WTC11 (cell line): ENCODE measurements around the gene TMEM117. TPM values are rescaled to one million over a fixed set of nuclear protein-coding genes. Genes with fewer than 3 reads are reported as not detected.

Experiments used
- ATAC-seq: fragments of 200-7000 bp; cut with Tn5 transposase; 2 replicates; pipeline ENCODE4 v1.10.0; 2021; ENCODE audit warnings: mild to moderate bottlenecking, moderate library complexity
- CTCF ChIA-PET: fragments of 300-600 bp; sonication (Branson Sonifier 250); formaldehyde crosslinking; loops from one replicate; lab custom pipeline; 2021; ENCODE audit warnings: antibody characterized with exemption; lab: Charles Lee
- POLR2A ChIA-PET: fragments of 350-600 bp; sonication (Branson Sonifier 250); formaldehyde crosslinking; loops from one replicate; lab custom pipeline; 2021; ENCODE audit warnings: antibody characterized with exemption; lab: Charles Lee
- DNase-seq: peaks from one replicate; pipeline ENCODE4 v3.0.0; 2021; ENCODE audit warnings: low spot score
- H3K27ac Mint-ChIP-seq: 2 replicates; pipeline ENCODE4 v1.8.0; 2021; ENCODE audit warnings: mixed read lengths
- H3K27me3 Mint-ChIP-seq: 2 replicates; pipeline ENCODE4 v1.8.0; 2021; ENCODE audit warnings: low read depth, mild to moderate bottlenecking, moderate library complexity, mixed read lengths
- H3K36me3 Mint-ChIP-seq: 2 replicates; pipeline ENCODE4 v1.8.0; 2021; ENCODE audit warnings: mixed read lengths
- H3K4me1 Mint-ChIP-seq: 2 replicates; pipeline ENCODE4 v1.8.0; 2022; ENCODE audit warnings: mixed read lengths
- H3K4me3 Mint-ChIP-seq: 2 replicates; pipeline ENCODE4 v1.8.0; 2021; ENCODE audit warnings: mild to moderate bottlenecking, moderate library complexity, mixed read lengths
- H3K9me3 Mint-ChIP-seq: 2 replicates; pipeline ENCODE4 v1.8.0; 2021; ENCODE audit warnings: mixed read lengths
- CDX4 ChIP-seq: fragments of 250-450 bp; sonication (Bioruptor Pico); IDR thresholded peaks from 2 replicates; pipeline ENCODE4 v1.9.0; 2021; ENCODE audit warnings: moderate library complexity, mild to moderate bottlenecking, inconsistent platforms, borderline replicate concordance
- E2F4 ChIP-seq: sonication (generic); formaldehyde crosslinking; IDR thresholded peaks from 2 replicates; pipeline ENCODE4 v1.8.1; 2022; ENCODE audit warnings: low read depth, mild to moderate bottlenecking, moderate library complexity, missing genetic modification reagents, borderline replicate concordance
- FOXJ3 ChIP-seq: sonication (generic); formaldehyde crosslinking; IDR thresholded peaks from 2 replicates; pipeline ENCODE4 v1.9.0; 2021; ENCODE audit warnings: missing genetic modification reagents, mild to moderate bottlenecking, borderline replicate concordance
- HMGA2 ChIP-seq: fragments of 250-450 bp; sonication (Bioruptor Pico); IDR thresholded peaks from 2 replicates; pipeline ENCODE4 v1.4.0; 2021; ENCODE audit warnings: mild to moderate bottlenecking, moderate library complexity
- JUN ChIP-seq: sonication (generic); formaldehyde crosslinking; IDR thresholded peaks from 2 replicates; pipeline ENCODE4 v1.8.0; 2023; ENCODE audit warnings: mild to moderate bottlenecking, missing genetic modification reagents
- NFYB ChIP-seq: sonication (generic); formaldehyde crosslinking; conservative IDR thresholded peaks from 2 replicates; pipeline ENCODE4 v1.8.0; 2022; ENCODE audit warnings: low read depth, missing genetic modification reagents
- NR1H2 ChIP-seq: sonication (generic); formaldehyde crosslinking; IDR thresholded peaks from 2 replicates; pipeline ENCODE4 v1.9.0; 2021; ENCODE audit warnings: mild to moderate bottlenecking, moderate library complexity, missing genetic modification reagents
- NR2C2 ChIP-seq: sonication (generic); formaldehyde crosslinking; IDR thresholded peaks from 2 replicates; pipeline ENCODE4 v1.8.0; 2022; ENCODE audit warnings: mild to moderate bottlenecking, missing genetic modification reagents
- SP1 ChIP-seq: sonication (generic); formaldehyde crosslinking; conservative IDR thresholded peaks from 2 replicates; pipeline ENCODE4 v1.8.1; 2022; ENCODE audit warnings: missing genetic modification reagents
- TEAD1 ChIP-seq: sonication (generic); formaldehyde crosslinking; IDR thresholded peaks from 2 replicates; pipeline ENCODE4 v1.8.0; 2022; ENCODE audit warnings: mild to moderate bottlenecking, missing genetic modification reagents
- ZNF532 ChIP-seq: fragments of 250-450 bp; sonication (Bioruptor Pico); IDR thresholded peaks from 2 replicates; pipeline ENCODE4 v1.9.0; 2021; ENCODE audit warnings: mild to moderate bottlenecking, borderline replicate concordance
- total RNA-seq: library from RNA; stranded (reverse); gene quantifications from 3 replicates; pipeline ENCODE4 v1.2.3, GENCODE V29; 2021
- TF ChIP-seq, protein P1 (sequence below): fragments of 250-450 bp; sonication (Bioruptor Pico); conservative IDR thresholded peaks from 2 replicates; pipeline ENCODE4 v1.9.0; 2021; ENCODE audit warnings: mild to moderate bottlenecking
- TF ChIP-seq, protein P2 (sequence below): sonication (generic); formaldehyde crosslinking; IDR thresholded peaks from 2 replicates; pipeline ENCODE4 v1.8.0; 2023; ENCODE audit warnings: mild to moderate bottlenecking, missing genetic modification reagents
- TF ChIP-seq, protein P3 (sequence below): fragments of 250-450 bp; sonication (Bioruptor Pico); IDR thresholded peaks from 2 replicates; pipeline ENCODE4 v1.8.0; 2021; ENCODE audit warnings: mild to moderate bottlenecking
- TF ChIP-seq, protein P4 (sequence below): sonication (generic); formaldehyde crosslinking; conservative IDR thresholded peaks from 2 replicates; pipeline ENCODE4 v1.8.1; 2022; ENCODE audit warnings: mild to moderate bottlenecking, missing genetic modification reagents

Gene TMEM117
- total RNA-seq, 1 experiment from 2014 or later: 1.5 TPM

DNA sequence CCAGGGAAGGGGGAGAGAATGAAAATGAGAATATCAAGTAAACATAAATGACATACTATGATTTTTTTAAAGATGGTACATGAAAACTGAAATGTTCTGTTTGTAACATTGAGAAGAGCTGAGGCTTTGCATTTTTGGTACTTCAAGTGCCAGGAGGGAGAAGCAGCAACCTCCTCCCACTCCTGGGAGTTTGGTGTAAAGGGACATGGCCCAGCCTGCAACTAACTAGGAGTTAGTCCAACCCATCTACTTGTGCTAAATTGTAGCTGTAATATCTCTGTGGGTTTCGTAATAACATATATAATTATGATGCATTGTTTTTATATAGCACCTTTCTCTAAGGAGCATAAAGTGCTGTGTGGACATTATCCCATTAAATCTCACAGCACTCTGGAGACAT is 522.8 kb downstream of the TMEM117 start:
- POLR2A ChIA-PET: no interaction called here
- H3K4me1 Mint-ChIP-seq: no peaks in the 10 kb centered on the region
- TF ChIP-seq NFYB (CRISPR knock-in tag) (no peak), JUN (CRISPR knock-in tag) (no peak), E2F4 (CRISPR knock-in tag) (no peak)
- TF ChIP-seq, protein P1, sequence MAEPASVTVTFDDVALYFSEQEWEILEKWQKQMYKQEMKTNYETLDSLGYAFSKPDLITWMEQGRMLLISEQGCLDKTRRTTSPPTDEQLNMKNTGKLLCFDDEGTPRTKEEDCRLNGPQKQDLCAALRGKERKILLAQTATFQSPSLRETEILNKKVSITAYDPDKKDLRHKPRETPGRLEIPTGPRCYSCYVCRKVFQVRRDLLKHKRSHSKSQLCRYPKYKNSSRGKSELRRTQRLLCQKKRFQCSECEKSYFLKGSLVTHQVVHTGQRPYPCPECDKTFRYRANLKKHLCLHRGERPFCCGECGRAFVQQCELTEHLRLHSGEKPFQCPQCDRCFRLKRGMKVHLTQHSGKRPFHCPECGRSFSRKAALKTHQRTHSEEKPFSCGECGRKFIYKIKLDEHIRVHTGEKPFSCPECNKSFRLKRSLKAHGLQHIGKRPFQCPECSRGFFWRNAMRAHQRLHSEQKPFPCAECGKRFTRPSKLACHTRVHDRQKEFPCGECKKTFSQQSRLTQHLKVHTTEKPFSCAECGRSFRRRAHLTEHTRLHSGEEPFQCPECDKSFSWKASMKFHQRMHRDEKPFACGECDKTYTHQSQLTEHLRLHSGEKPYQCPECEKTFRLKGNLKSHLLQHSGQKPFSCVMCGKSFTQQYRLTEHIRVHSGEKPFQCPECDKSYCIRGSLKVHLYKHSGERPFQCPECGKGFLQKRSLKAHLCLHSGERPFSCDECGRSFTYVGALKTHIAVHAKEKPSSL (CRISPR knock-in tag): no peak
- TF ChIP-seq, protein P2, sequence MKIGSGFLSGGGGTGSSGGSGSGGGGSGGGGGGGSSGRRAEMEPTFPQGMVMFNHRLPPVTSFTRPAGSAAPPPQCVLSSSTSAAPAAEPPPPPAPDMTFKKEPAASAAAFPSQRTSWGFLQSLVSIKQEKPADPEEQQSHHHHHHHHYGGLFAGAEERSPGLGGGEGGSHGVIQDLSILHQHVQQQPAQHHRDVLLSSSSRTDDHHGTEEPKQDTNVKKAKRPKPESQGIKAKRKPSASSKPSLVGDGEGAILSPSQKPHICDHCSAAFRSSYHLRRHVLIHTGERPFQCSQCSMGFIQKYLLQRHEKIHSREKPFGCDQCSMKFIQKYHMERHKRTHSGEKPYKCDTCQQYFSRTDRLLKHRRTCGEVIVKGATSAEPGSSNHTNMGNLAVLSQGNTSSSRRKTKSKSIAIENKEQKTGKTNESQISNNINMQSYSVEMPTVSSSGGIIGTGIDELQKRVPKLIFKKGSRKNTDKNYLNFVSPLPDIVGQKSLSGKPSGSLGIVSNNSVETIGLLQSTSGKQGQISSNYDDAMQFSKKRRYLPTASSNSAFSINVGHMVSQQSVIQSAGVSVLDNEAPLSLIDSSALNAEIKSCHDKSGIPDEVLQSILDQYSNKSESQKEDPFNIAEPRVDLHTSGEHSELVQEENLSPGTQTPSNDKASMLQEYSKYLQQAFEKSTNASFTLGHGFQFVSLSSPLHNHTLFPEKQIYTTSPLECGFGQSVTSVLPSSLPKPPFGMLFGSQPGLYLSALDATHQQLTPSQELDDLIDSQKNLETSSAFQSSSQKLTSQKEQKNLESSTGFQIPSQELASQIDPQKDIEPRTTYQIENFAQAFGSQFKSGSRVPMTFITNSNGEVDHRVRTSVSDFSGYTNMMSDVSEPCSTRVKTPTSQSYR (CRISPR knock-in tag): no peak
- peaks cover 17% of the 10 kb centered on the region for H3K9me3 Mint-ChIP-seq
- no peak overlapping the region for H3K27ac Mint-ChIP-seq
- H3K27me3 Mint-ChIP-seq: no peaks in the 10 kb centered on the region
- CTCF ChIA-PET: no interaction called here
- H3K4me3 Mint-ChIP-seq: no peak overlapping the region
- DNase-seq: no peak
- ATAC-seq: no peak
- H3K36me3 Mint-ChIP-seq: no peaks in the 10 kb centered on the region

DNA sequence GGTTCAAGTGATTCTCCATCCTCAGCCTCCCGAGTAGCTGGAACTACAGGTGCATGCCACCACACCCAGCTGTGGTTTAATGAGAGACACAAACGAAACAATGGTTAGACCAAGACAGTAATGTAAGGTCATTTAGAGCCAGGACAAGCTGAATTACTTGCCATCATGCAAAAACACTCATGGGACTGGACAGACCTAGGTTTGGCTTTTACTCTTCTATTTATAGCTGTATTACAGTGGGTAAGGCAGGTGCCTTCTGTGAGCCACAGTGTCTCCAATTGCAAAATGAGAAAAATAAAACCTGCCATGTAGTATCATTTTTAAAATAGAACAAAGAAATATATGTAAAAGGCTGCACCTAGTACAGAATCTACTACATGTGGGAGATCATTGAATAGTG is 527.1 kb downstream of the TMEM117 start:
- no peaks in the 10 kb centered on the region for H3K27me3 Mint-ChIP-seq
- TF ChIP-seq, protein P3, sequence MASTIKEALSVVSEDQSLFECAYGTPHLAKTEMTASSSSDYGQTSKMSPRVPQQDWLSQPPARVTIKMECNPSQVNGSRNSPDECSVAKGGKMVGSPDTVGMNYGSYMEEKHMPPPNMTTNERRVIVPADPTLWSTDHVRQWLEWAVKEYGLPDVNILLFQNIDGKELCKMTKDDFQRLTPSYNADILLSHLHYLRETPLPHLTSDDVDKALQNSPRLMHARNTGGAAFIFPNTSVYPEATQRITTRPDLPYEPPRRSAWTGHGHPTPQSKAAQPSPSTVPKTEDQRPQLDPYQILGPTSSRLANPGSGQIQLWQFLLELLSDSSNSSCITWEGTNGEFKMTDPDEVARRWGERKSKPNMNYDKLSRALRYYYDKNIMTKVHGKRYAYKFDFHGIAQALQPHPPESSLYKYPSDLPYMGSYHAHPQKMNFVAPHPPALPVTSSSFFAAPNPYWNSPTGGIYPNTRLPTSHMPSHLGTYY (CRISPR knock-in tag): no peak
- TF ChIP-seq TEAD1: no peak

GRCh38 chr12:44367136-44367535 is 531.3 kb downstream of the TMEM117 start:
- ChIA-PET CTCF (no interaction called here), POLR2A (no interaction called here)
- Mint-ChIP-seq H3K36me3 (no peaks in the 10 kb centered on the region), H3K27ac (no peak overlapping the region), H3K4me3 (no peak overlapping the region), H3K4me1 (no peaks in the 10 kb centered on the region), H3K27me3 (no peaks in the 10 kb centered on the region), H3K9me3 (no peaks in the 10 kb centered on the region)
- ATAC-seq (no peak), DNase-seq (no peak)
- TF ChIP-seq SP1 (CRISPR knock-in tag) (no peak), FOXJ3 (CRISPR knock-in tag) (no peak), HMGA2 (CRISPR knock-in tag) (no peak), NR1H2 (no peak), NR2C2 (CRISPR knock-in tag) (no peak), ZNF532 (CRISPR knock-in tag) (no peak), CDX4 (CRISPR knock-in tag) (no peak)
- TF ChIP-seq, protein P4, sequence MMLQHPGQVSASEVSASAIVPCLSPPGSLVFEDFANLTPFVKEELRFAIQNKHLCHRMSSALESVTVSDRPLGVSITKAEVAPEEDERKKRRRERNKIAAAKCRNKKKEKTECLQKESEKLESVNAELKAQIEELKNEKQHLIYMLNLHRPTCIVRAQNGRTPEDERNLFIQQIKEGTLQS (CRISPR knock-in tag): no peak

More for the DNA sequence above, 527.1 kb downstream of the TMEM117 start:
- Mint-ChIP-seq H3K4me3 (no peak overlapping the region), H3K4me1 (no peaks in the 10 kb centered on the region), H3K27ac (no peak overlapping the region), H3K36me3 (no peaks in the 10 kb centered on the region), H3K9me3 (0 out of 2 replicates have a peak, but pooled peaks cover under 1% of the 10 kb centered on the region)
- POLR2A ChIA-PET: interaction anchor here (0.7 kb wide), 1 partner anchor 17 kb away, joined by 3 read pairs; no protein-coding TSS in a partner anchor
- ATAC-seq (no peak), DNase-seq (no peak)
- CTCF ChIA-PET: no interaction called here
